Astrocyte (in vitro differentiated cells and primary cell): ENCODE results near the gene NMNAT3. TPM values are rescaled to one million over a fixed set of nuclear protein-coding genes. Genes with fewer than 3 reads are reported as not detected.

ENCODE experiments used
- DNase-seq: peaks from one replicate; pipeline ENCODE4 v3.0.0-alpha.2; 2010; ENCODE audit warnings: low read depth
- FAIRE-seq: peaks from 2 replicates; lab custom pipeline; 2011; peaks lifted over from hg19 to GRCh38; lab: Jason Lieb, UNC
- H2AFZ ChIP-seq: 2 replicates; pipeline ENCODE4 v1.6.0; 2012; ENCODE audit warnings: low read depth, low read length, inconsistent platforms
- H3K27ac ChIP-seq: 2 replicates; pipeline ENCODE4 v1.5.1; 2011; ENCODE audit warnings: low read depth, low read length, inconsistent platforms
- H3K27me3 ChIP-seq: 2 replicates; pipeline ENCODE4 v1.6.0; 2011; ENCODE audit warnings: low read length, inconsistent platforms; ENCODE audit not compliant: insufficient read depth
- H3K36me3 ChIP-seq: 2 replicates; pipeline ENCODE4 v1.5.1; 2011; ENCODE audit warnings: low read length, inconsistent platforms; ENCODE audit not compliant: insufficient read depth
- H3K4me1 ChIP-seq: 2 replicates; pipeline ENCODE4 v1.5.1; 2011; ENCODE audit warnings: low read length, inconsistent platforms; ENCODE audit not compliant: insufficient read depth
- H3K4me2 ChIP-seq: 2 replicates; pipeline ENCODE4 v1.6.0; 2012; ENCODE audit warnings: low read length, inconsistent platforms
- H3K4me3 ChIP-seq: 2 replicates; pipeline ENCODE4 v1.5.1; 2011; ENCODE audit warnings: low read depth, mild to moderate bottlenecking, low read length, inconsistent platforms; ENCODE audit not compliant: insufficient read depth
- H3K79me2 ChIP-seq: 2 replicates; pipeline ENCODE4 v1.6.0; 2012; ENCODE audit warnings: mild to moderate bottlenecking, low read length, inconsistent platforms; ENCODE audit not compliant: insufficient read depth
- H3K9ac ChIP-seq: 2 replicates; pipeline ENCODE4 v1.6.0; 2012; ENCODE audit warnings: mild to moderate bottlenecking, low read length, inconsistent platforms
- H3K9me3 ChIP-seq: 2 replicates; pipeline ENCODE4 v1.5.1; 2012; ENCODE audit warnings: low read depth, mild to moderate bottlenecking, low read length, inconsistent platforms; ENCODE audit not compliant: insufficient read depth
- H4K20me1 ChIP-seq: 2 replicates; pipeline ENCODE4 v1.6.0; 2012; ENCODE audit warnings: low read length, inconsistent platforms; ENCODE audit not compliant: insufficient read depth
- H3K27ac Mint-ChIP-seq: one replicate; pipeline ENCODE4 v1.8.0; 2021; ENCODE audit warnings: mild to moderate bottlenecking, mixed read lengths; ENCODE audit not compliant: unreplicated experiment
- H3K27me3 Mint-ChIP-seq: one replicate; pipeline ENCODE4 v1.8.0; 2021; ENCODE audit warnings: low read depth, mixed read lengths; ENCODE audit not compliant: unreplicated experiment
- H3K36me3 Mint-ChIP-seq: one replicate; pipeline ENCODE4 v1.8.0; 2021; ENCODE audit warnings: low read depth, mixed read lengths; ENCODE audit not compliant: unreplicated experiment
- H3K4me1 Mint-ChIP-seq: one replicate; pipeline ENCODE4 v1.8.0; 2021; ENCODE audit warnings: low read depth, mixed read lengths; ENCODE audit not compliant: unreplicated experiment
- H3K4me3 Mint-ChIP-seq: one replicate; pipeline ENCODE4 v1.8.0; 2021; ENCODE audit warnings: mild to moderate bottlenecking, moderate library complexity, mixed read lengths; ENCODE audit not compliant: unreplicated experiment
- H3K9me3 Mint-ChIP-seq: one replicate; pipeline ENCODE4 v1.8.0; 2021; ENCODE audit warnings: mild to moderate bottlenecking, mixed read lengths; ENCODE audit not compliant: unreplicated experiment
- EZH2 ChIP-seq: IDR thresholded peaks from 2 replicates; pipeline ENCODE4 v1.6.1; 2012; ENCODE audit warnings: mild to moderate bottlenecking, low read length, inconsistent platforms; ENCODE audit not compliant: insufficient read depth
- total RNA-seq: library from RNA; stranded (reverse); gene quantifications from 2 replicates; pipeline ENCODE4 v1.2.1, GENCODE V29; 2021
- TF ChIP-seq, protein P1 (sequence below): IDR thresholded peaks from 2 replicates; pipeline ENCODE4 v1.5.1; 2011; ENCODE audit warnings: low read depth, mild to moderate bottlenecking, inconsistent platforms, low read length, moderate library complexity; ENCODE audit not compliant: insufficient read depth

NMNAT3 gene
- total RNA-seq, 1 donor from 2014 or later, result 1.3 TPM

GRCh38 chr3:139659511-139659910, 18.3 kb downstream of the NMNAT3 start:
- no peak overlapping the region for H3K4me2 ChIP-seq
- no peaks in the 10 kb centered on the region for H4K20me1 ChIP-seq
- H3K4me1 ChIP-seq, result no peaks in the 10 kb centered on the region
- no peak overlapping the region for H3K4me3 ChIP-seq
- Mint-ChIP-seq H3K4me1 (no peaks in the 10 kb centered on the region), H3K9me3 (peaks cover 5% of the 10 kb centered on the region), H3K27ac (no peak overlapping the region), H3K27me3 (peaks cover 12% of the 10 kb centered on the region), H3K36me3 (no peaks in the 10 kb centered on the region), H3K4me3 (no peak overlapping the region)
- H3K9me3 ChIP-seq, result no peaks in the 10 kb centered on the region
- H3K27ac ChIP-seq, result no peak overlapping the region
- DNase-seq (no peak), FAIRE-seq (no peak)
- H3K9ac ChIP-seq, result no peak overlapping the region
- H3K79me2 ChIP-seq, result no peaks in the 10 kb centered on the region
- TF ChIP-seq EZH2, result no peak
- TF ChIP-seq, protein P1, sequence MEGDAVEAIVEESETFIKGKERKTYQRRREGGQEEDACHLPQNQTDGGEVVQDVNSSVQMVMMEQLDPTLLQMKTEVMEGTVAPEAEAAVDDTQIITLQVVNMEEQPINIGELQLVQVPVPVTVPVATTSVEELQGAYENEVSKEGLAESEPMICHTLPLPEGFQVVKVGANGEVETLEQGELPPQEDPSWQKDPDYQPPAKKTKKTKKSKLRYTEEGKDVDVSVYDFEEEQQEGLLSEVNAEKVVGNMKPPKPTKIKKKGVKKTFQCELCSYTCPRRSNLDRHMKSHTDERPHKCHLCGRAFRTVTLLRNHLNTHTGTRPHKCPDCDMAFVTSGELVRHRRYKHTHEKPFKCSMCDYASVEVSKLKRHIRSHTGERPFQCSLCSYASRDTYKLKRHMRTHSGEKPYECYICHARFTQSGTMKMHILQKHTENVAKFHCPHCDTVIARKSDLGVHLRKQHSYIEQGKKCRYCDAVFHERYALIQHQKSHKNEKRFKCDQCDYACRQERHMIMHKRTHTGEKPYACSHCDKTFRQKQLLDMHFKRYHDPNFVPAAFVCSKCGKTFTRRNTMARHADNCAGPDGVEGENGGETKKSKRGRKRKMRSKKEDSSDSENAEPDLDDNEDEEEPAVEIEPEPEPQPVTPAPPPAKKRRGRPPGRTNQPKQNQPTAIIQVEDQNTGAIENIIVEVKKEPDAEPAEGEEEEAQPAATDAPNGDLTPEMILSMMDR, result no peak
- peaks cover 2% of the 10 kb centered on the region for H3K27me3 ChIP-seq
- H3K36me3 ChIP-seq, result no peaks in the 10 kb centered on the region
- H2AFZ ChIP-seq, result no peak overlapping the region

- H2AFZ ChIP-seq, result no peak overlapping the region
- Mint-ChIP-seq H3K4me3 (no peak overlapping the region), H3K27me3 (peaks cover 14% of the 10 kb centered on the region), H3K36me3 (no peaks in the 10 kb centered on the region), H3K27ac (no peak overlapping the region), H3K9me3 (peaks cover 5% of the 10 kb centered on the region), H3K4me1 (no peaks in the 10 kb centered on the region)
- no peaks in the 10 kb centered on the region for H3K9me3 ChIP-seq
- H4K20me1 ChIP-seq, result no peaks in the 10 kb centered on the region
- no peak overlapping the region for H3K27ac ChIP-seq
- peaks cover 2% of the 10 kb centered on the region for H3K27me3 ChIP-seq
- no peak for DNase-seq
- H3K4me1 ChIP-seq, result no peaks in the 10 kb centered on the region
- no peak overlapping the region for H3K4me3 ChIP-seq
- no peak for FAIRE-seq
- H3K9ac ChIP-seq, result no peak overlapping the region
- no peaks in the 10 kb centered on the region for H3K36me3 ChIP-seq
- TF ChIP-seq, protein P1, result no peak
- no peak for TF ChIP-seq EZH2
- no peaks in the 10 kb centered on the region for H3K79me2 ChIP-seq
- H3K4me2 ChIP-seq, result no peak overlapping the region
Measured at GRCh38 chr3:139657936-139658335, 19.8 kb downstream of the NMNAT3 start.

GRCh38 chr3:139657434-139657833, 20.3 kb downstream of the NMNAT3 start:
- Histone ChIP-seq H3K4me1 (no peaks in the 10 kb centered on the region), H3K27me3 (peaks cover 2% of the 10 kb centered on the region), H3K27ac (no peak overlapping the region), H3K36me3 (no peaks in the 10 kb centered on the region), H4K20me1 (no peaks in the 10 kb centered on the region), H3K9me3 (no peaks in the 10 kb centered on the region), H3K79me2 (no peaks in the 10 kb centered on the region), H3K9ac (no peak overlapping the region), H3K4me2 (no peak overlapping the region), H3K4me3 (no peak overlapping the region), H2AFZ (no peak overlapping the region)
- H3K9me3 Mint-ChIP-seq, result peaks cover 5% of the 10 kb centered on the region
- no peak overlapping the region for H3K4me3 Mint-ChIP-seq
- H3K36me3 Mint-ChIP-seq, result no peaks in the 10 kb centered on the region
- FAIRE-seq, result no peak
- no peak for TF ChIP-seq EZH2
- TF ChIP-seq, protein P1, result no peak
- peaks cover 14% of the 10 kb centered on the region for H3K27me3 Mint-ChIP-seq
- no peak for DNase-seq
- no peak overlapping the region for H3K27ac Mint-ChIP-seq
- no peaks in the 10 kb centered on the region for H3K4me1 Mint-ChIP-seq
